Natural killer cell (primary cell): ENCODE results near the gene PTPRM. TPM values are rescaled to one million over a fixed set of nuclear protein-coding genes. Genes with fewer than 3 reads are reported as not detected.

ENCODE experiments used
- ATAC-seq, 3 donors: fragments of 150-1000 bp in 2 of 3; fragments of 200-7000 bp in 1 of 3; cut with Tn5 transposase; 1 replicate in 1 of 3; 2 replicates in 2 of 3; pipeline ENCODE4 v1.10.0; 2021; ENCODE audit warnings: mild to moderate bottlenecking in 2 of 3, moderate library complexity in 2 of 3
- DNase-seq, 2 donors: peaks; one replicate each; pipeline versions ENCODE4 v3.0.0 to v3.0.0-alpha.2; 2013 to 2021; ENCODE audit warnings: mixed read lengths in 1 of 2
- H3K27ac ChIP-seq: one replicate; pipeline ENCODE4 v1.5.1; 2013; ENCODE audit warnings: mild to moderate bottlenecking, low read length
- H3K27me3 ChIP-seq: one replicate; pipeline ENCODE4 v1.6.1; 2013; ENCODE audit warnings: low read length; ENCODE audit not compliant: control insufficient read depth, insufficient read depth
- H3K36me3 ChIP-seq: one replicate; pipeline ENCODE4 v1.6.1; 2013; ENCODE audit warnings: low read length; ENCODE audit not compliant: control insufficient read depth, insufficient read depth
- H3K4me1 ChIP-seq: one replicate; pipeline ENCODE4 v1.6.1; 2013; ENCODE audit warnings: low read length; ENCODE audit not compliant: control insufficient read depth, insufficient read depth
- H3K4me3 ChIP-seq: one replicate; pipeline ENCODE4 v1.5.1; 2013; ENCODE audit warnings: low read length
- H3K9me3 ChIP-seq: one replicate; pipeline ENCODE4 v1.6.1; 2013; ENCODE audit warnings: low read length; ENCODE audit not compliant: control insufficient read depth, insufficient read depth
- H3K27ac Mint-ChIP-seq, 2 donors: one replicate each; pipeline ENCODE4 v1.8.0; 2022; ENCODE audit warnings: mild to moderate bottlenecking in 2 of 2, mixed read lengths in 2 of 2, moderate library complexity in 1 of 2
- H3K27me3 Mint-ChIP-seq, 2 donors: one replicate each; pipeline ENCODE4 v1.8.0; 2022; ENCODE audit warnings: low read depth in 2 of 2, mixed read lengths in 2 of 2
- H3K36me3 Mint-ChIP-seq: one replicate; pipeline ENCODE4 v1.8.0; 2022; ENCODE audit warnings: mixed read lengths
- H3K4me1 Mint-ChIP-seq, 2 donors: one replicate each; pipeline ENCODE4 v1.8.0; 2022; ENCODE audit warnings: mixed read lengths in 2 of 2
- H3K4me3 Mint-ChIP-seq: one replicate; pipeline ENCODE4 v1.8.0; 2022; ENCODE audit warnings: mild to moderate bottlenecking, moderate library complexity, mixed read lengths
- H3K9me3 Mint-ChIP-seq, 2 donors: one replicate each; pipeline ENCODE4 v1.8.0; 2022; ENCODE audit warnings: mixed read lengths in 2 of 2
- CTCF ChIP-seq: fragments of 200-600 bp; IDR thresholded peaks from one replicate; pipeline ENCODE4 v1.8.0; 2022; ENCODE audit warnings: antibody characterized with exemption
- WGBS: methylation state at CpG from one replicate; pipeline ENCODE4 v1.1.7; 2013; ENCODE audit warnings: missing lambda C conversion rate; ENCODE audit not compliant: insufficient coverage; 5-methylcytosine and 5-hydroxymethylcytosine counted together
- intact Hi-C: fragments of 100-400 bp; cut with micrococcal nuclease; formaldehyde crosslinking; loops from one replicate; pipeline ENCODE4 v1.14.2; 2022
- total RNA-seq, 4 donors: library from RNA; stranded (reverse); fragments of 120-200 nt in 1 of 4; gene quantifications; one replicate each; pipeline versions ENCODE4 v1.2.3 to v1.2.4, GENCODE V29; 2013 to 2022

Gene PTPRM
- total RNA-seq, 3 donors from 2014 or later (not counting 1 experiment from before 2014, with no cell fraction given) = 5.0 to 13.2 (median 12.1) TPM

GRCh38 chr18:8140841-8141501 lies 573.9 kb downstream of the PTPRM start:
- TF ChIP-seq CTCF = no peak
- intact Hi-C loops = no loop called here
- ATAC-seq (no peak), DNase-seq (no peak)
- no peaks in the 10 kb centered on the region for H3K4me1 Mint-ChIP-seq
- no peak overlapping the region for H3K4me3 Mint-ChIP-seq
- no peak overlapping the region for H3K4me3 ChIP-seq
- no peaks in the 10 kb centered on the region for H3K9me3 ChIP-seq
- no peaks in the 10 kb centered on the region for H3K27me3 Mint-ChIP-seq
- H3K27me3 ChIP-seq = no peaks in the 10 kb centered on the region
- WGBS = 92% methylated on average over 8 of the region's 8 CpGs
- H3K9me3 Mint-ChIP-seq = peaks cover 3 to 12% of the 10 kb centered on the region in 2 donors
- no peaks in the 10 kb centered on the region for H3K4me1 ChIP-seq
- no peak overlapping the region for H3K27ac Mint-ChIP-seq
- no peak overlapping the region for H3K27ac ChIP-seq
- no peaks in the 10 kb centered on the region for H3K36me3 Mint-ChIP-seq
- no peaks in the 10 kb centered on the region for H3K36me3 ChIP-seq

GRCh38 chr18:8142131-8142711 lies 575.1 kb downstream of the PTPRM start:
- Mint-ChIP-seq H3K4me3 (no peak overlapping the region), H3K27ac (no peak overlapping the region), H3K9me3 (peaks cover 3 to 15% of the 10 kb centered on the region in 2 donors), H3K27me3 (no peaks in the 10 kb centered on the region), H3K4me1 (no peaks in the 10 kb centered on the region), H3K36me3 (no peaks in the 10 kb centered on the region)
- no peak for DNase-seq
- intact Hi-C loops = no loop called here
- no peak overlapping the region for H3K4me3 ChIP-seq
- H3K4me1 ChIP-seq = no peaks in the 10 kb centered on the region
- H3K36me3 ChIP-seq = no peaks in the 10 kb centered on the region
- no peaks in the 10 kb centered on the region for H3K27me3 ChIP-seq
- TF ChIP-seq CTCF = no peak
- no peaks in the 10 kb centered on the region for H3K9me3 ChIP-seq
- no peak for ATAC-seq
- 81% methylated on average over 7 of the region's 8 CpGs for WGBS
- H3K27ac ChIP-seq = no peak overlapping the region

- no peaks in the 10 kb centered on the region for H3K36me3 Mint-ChIP-seq
- Histone ChIP-seq H3K27ac (no peak overlapping the region), H3K36me3 (no peaks in the 10 kb centered on the region), H3K27me3 (no peaks in the 10 kb centered on the region), H3K4me3 (no peak overlapping the region), H3K9me3 (no peaks in the 10 kb centered on the region), H3K4me1 (no peaks in the 10 kb centered on the region)
- H3K27me3 Mint-ChIP-seq = no peaks in the 10 kb centered on the region
- ATAC-seq (no peak), DNase-seq (no peak)
- no peak overlapping the region for H3K4me3 Mint-ChIP-seq
- intact Hi-C loops = no loop called here
- TF ChIP-seq CTCF = no peak
- peaks cover 3 to 16% of the 10 kb centered on the region in 2 donors for H3K9me3 Mint-ChIP-seq
- WGBS = 73% methylated on average over 2 of the region's 2 CpGs
- H3K4me1 Mint-ChIP-seq = no peaks in the 10 kb centered on the region
- no peak overlapping the region for H3K27ac Mint-ChIP-seq
Observed at GRCh38 chr18:8142932-8143331, 575.8 kb downstream of the PTPRM start.
